SIG-M5 treated with dmso at 0.1 percent for 504 hours (cell line): Measurements from ENCODE around the gene LRPAP1.
"Not testable (repeated sequence)": the region's sequence is repeated elsewhere in the genome, so short reads cannot be mapped to it uniquely, and the experiment has no call there.

ENCODE experiments used
- DNase-seq: peaks from one replicate; lab custom pipeline; 2025; ENCODE audit not compliant: unreplicated experiment; lab: John Stamatoyannopoulos, UW

LRPAP1 gene

DNA sequence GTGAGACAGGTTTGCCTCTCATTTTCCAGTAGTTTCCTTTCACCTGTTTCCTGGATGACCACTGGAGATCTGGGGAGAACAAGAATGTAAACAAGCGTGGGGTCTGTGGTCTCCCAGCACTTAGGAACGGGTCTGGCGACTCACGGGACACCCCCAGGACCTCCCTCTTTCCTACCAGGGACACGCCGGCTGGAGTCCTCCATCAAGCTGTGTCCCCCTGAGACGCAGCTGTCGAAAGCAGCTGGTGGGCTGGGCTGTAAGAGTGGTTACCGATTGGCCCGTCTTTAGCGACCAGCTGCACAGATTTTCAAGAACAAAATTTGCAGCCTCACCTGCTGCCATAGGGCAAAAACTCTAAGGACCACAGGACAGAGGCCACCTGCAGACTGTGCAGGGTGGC, 11.9 kb downstream of the LRPAP1 start:
- no peak for DNase-seq

GRCh38 chr4:3519468-3520264, 12.6 kb downstream of the LRPAP1 start:
- DNase-seq = no peak

DNA sequence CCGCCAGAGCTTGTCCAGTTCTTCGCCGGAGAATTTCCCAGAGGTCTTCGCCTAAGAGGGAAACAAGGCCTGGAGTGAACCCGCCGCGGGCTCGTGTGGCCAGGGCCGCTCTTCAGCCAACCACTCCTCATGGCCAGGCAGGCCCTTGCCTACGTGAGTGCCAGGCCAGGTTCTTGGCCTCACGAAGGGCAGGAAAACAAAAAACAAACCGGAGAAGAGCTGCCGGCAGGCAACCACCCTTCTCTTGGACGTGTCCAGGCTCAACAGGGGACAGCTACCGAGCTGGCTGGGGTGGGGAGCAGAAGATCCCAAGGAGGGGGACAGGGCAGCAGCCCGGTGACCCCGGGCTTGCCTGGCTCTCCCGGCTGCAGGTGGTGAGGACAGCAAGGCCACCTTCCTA, 13.3 kb downstream of the LRPAP1 start:
- no peak for DNase-seq

GRCh38 chr4:3518511-3518880, 13.7 kb downstream of the LRPAP1 start:
- no peak for DNase-seq

DNA sequence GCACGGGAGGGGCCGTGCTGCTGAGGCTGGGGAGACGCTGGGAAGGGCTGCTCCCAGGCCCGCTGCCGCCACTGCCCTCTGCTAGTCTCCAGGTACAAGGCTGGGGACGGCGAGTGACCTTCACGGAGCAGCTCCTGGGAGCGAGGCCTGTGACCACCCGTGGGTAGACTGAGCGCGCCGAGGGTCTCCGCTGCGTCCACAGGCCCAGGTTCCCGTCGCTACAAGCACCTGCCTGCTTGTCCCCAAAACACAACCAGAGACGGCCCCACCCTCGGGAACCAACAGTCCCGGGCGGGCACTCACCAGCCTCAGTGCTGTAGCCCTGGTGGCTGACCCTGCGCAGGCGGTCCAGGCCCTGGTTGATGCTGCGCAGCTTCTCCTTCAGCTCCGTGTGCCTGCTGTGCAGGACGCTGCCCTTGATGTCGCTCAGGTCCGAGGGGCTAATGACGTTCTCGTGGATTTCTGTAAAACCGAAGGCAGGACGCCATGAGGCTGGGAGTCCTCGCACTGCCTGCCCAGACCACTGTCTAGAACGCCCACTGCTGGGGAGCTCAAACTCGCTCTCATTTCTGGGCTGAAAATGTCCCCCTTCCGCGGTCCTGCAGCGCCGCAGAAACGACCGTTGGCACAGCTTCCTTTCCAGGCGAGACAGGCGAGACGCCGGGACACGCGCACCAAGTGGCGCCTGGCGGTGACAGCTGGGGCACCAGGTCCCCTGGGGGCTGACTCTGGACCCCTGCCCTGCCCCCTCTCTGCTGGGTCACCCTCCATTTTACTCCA, 14.3 kb downstream of the LRPAP1 start:
- no peak for DNase-seq

DNA sequence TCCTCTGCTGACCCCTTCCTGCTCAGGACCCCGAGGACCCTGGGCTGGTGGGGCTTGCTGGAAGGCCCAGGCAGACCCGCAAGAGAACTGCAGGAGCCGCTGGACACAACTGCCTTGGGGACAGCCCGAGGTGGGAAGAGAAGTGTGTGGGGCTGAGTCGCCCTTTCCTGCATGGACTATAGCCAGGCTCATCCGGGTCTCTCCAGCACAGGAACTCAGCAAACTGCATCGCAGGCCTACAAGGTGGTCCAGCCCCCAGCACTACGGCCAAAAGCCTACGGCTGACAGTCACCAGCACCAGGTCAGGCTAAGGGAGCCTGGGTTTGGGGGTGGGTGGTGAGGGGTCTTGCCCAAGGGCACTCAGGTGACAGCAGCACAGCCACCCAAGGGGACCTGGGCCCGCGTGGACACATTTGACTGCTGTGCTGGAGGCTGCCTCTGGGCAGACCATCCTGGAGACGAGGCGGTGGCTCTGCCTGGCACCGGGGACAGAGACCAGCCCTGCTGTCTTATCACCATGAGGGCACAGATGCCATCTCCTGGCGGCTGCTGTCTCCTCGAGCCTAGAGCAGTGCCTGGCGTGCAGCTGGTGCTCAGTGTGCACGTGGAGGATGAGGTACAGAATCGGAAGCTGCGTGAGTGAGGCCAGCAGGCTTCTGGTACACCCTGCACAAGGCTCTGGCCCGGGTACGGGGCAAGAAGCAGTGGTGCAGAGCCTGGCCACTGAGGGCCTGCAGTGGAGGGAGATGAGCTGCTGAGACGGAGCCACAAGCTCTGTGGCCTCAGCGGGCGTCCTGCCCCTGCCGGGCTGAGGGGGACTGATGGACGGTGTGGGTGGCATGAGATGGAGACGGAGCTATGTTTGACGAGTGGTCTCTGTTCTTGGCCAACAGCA, 15.1 kb downstream of the LRPAP1 start:
- DNase-seq = no peak

GRCh38 chr4:3516061-3516835, 16.0 kb downstream of the LRPAP1 start:
- DNase-seq = no peak

DNA sequence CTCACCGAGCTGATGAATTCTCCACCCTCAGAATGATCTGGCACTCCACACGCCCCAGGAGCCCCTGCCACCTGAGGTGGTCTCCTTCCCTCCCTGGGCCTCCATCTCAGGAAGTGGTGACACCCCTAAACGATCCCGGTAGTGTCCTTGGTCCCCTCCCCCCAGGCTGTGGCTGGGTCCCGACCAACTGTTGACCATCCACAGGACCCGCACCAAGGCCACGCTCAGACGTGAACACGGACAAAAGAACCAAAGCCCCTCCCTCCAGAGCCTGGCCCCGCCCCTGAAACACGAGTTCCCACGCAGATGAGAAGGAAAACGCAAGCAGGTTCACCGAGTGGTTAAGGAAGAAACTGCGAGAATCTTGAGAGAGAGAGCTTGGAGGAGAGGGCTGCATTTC, 16.6 kb downstream of the LRPAP1 start:
- DNase-seq = no peak

DNA sequence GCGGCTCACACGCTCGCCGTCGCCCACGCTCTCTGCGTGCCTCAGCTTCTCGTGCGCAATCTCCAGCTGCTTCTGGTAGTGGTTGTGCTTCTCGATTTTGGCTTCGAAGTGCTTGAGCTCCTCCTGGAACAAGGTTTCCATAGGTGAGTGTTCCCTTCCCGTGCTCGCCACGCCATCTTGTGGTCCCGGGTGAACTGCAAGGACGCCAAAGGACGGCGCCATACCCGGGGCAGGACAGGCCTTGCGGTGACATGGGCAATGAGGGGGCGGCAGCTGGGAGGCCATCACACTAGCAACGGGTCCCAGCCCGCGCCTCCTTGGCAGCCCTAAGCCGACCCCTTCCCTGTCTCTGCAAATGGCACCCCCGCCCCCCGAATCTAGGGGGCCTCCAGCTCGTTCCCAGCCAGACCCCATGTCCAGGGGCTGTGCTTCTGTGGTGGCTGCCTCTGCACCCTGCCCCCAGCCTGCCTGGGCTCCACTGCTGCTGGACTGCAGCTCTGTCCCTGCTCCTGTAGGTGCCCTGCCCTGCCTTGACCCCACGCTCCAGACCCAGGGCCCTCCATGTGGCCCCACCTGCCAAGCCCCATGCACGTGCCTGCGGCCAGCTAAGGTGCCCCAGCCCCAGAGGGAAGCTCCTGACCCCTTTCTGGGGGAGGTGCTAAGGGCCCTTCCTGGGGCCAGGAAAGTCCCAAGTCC, 17.3 kb downstream of the LRPAP1 start:
- DNase-seq = no peak

DNA sequence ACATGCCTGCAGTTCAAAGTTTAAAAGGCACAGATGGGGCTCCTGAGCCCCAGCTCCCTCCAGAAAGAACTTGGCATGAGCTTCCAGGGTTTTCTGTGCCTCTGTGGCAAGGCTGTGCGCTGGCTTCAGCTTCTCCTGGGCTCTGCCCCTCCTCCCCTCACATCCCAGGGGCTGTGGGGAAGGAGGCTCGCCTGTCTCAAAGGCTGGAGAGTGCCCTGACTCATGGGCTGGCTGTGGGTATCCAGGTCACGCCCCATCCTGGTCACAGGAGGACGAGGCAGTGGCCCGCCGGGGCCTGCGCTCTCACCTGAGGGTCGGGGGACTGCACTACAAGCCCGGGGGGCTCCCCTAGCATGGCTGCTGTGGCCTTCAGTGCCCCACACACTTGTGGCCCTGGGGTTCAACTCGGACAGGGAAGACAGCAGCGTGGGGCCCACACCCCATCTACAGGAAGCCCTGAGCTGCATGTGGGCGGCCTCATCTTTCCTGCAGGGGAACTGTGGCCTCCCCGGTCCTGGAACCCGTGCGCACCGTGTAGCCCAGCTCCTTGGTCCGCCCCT, 17.9 kb downstream of the LRPAP1 start:
- no peak for DNase-seq

DNA sequence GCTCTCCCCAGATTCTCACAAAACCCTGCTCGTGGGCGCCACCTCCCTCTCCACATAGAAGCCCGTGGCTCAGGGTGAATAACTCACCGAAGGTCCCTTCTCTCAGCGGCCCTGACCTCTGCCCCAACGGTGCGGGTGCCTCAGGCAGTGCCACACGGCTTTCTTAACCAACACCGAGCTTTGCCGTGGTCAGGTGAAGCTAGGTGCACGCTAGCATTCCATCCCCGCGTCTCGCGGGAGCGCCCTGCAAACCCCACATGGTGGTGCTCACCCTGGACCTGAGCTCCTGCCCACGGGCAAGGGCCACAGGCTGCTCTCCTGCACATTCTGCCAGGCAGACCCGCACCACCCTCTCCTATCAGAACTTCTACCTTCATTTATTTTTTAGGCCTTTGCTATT, 18.4 kb downstream of the LRPAP1 start:
- no peak for DNase-seq

DNA sequence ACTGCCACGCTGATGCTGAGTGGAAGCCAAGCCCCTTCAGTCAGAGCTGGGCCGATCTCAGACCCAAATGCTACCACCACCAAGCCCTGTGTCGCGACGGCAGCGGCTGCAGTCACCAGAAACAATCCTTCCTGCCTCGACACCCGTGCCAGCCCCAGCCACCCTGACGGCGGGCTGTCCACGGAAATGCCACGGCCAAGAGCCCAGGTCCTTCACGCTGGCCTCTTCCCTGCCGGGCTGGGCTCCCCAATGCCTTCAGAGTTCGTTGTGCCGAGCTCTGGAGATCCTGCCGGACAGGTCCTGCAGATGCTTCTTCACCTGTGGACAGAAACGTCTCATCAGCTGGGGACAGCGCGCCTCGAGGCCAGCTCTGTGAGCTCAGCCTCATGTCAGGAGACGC, 19.5 kb downstream of the LRPAP1 start:
- DNase-seq = no peak

DNA sequence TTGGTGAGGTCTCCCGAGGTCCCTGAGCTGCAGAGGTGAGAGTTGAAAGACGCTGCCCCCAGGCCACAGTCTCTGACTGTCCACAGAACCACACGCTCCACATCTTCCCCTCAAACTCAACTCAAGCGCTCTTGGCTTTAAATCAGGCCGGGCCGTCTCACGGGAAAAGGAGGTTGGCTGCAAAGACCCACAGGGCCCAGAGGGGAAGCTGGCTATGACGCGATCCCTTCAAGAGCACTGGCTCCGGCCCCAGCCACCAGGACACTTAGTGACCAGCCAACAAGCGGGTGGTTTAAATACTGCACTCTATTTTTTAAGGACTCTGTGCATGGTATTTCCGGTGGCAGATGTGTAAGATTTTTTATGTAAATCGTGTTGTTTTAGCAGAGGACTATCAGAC, 19.9 kb downstream of the LRPAP1 start:
- no peak for DNase-seq

DNA sequence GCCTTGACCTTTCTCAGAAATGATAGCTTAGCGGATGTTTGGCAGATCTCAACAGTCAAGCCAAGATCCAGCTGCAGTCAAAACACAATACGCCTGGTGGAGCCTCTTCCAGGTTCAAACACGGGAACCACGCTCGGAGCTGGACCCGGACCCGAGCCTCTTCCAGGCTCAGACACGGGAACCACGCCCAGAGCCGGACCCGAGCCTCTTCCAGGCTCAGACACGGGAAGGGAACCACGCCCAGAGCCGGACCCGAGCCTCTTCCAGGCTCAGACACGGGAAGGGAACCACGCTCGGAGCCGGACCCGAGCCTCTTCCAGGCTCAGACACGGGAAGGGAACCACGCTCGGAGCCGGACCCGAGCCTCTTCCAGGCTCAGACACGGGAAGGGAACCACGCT, 20.6 kb downstream of the LRPAP1 start:
- DNase-seq = not testable (repeated sequence)

GRCh38 chr4:3511187-3511586, 21.0 kb downstream of the LRPAP1 start:
- DNase-seq = no peak

- DNase-seq = no peak
Observed at GRCh38 chr4:3510481-3510880, 21.7 kb downstream of the LRPAP1 start.

DNA sequence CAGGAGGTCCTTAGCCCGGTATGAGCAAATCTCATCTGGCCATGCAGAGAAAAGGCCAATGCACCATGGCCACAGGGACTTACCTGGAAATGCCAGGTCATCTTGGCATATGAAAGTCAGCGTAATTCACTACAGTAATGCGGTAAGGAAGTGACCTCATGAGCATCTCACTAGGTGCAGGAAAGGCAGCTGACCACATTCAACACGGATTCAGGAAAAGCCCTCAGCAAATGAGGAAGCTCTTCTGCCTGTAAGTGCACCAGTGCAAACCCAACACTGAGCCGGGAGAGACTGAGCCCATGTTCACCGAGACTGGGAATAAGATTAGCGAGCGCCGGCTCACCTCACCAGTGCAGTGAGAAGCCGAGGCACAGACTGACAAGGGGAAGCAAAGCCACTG, 23.7 kb downstream of the LRPAP1 start:
- DNase-seq = no peak

- no peak for DNase-seq
Observed at GRCh38 chr4:3505231-3505630, 27.0 kb downstream of the LRPAP1 start.

GRCh38 chr4:3502941-3503936, 29.0 kb downstream of the LRPAP1 start:
- no peak for DNase-seq
